ENCODE results near the gene APOOL.

Gene APOOL

DNA sequence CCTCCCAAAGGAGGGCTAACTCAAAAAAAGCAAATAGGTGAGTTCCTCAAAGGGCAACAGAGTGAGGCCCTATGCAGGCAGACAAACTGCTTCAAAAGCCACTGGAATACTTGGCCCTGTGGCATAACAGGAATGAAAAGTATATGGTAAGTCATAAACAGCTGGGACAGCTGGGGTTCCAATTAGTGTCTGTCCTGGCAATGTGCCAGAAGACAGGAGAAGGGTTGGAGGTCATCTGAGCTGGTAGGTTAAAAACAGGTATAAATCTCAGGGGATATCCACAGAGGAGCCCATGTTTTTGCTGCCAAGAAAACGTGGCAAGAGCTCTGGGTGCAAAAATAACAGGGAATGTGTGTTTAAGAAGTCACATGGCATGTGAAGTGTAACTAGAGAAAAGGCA lies 111.6 kb downstream of the APOOL start:
- 50% methylated on average over 1 of the region's 1 CpG; no CpG with 5 or more reads in 1 of the 2 experiments for WGBS, 2 experiments (ENCODE audit: insufficient coverage in 2 of 2)
- Histone ChIP-seq H3K9me3 (ENCODE audit: control insufficient read depth, low read length) (no peaks in the 10 kb centered on the region), H3K4me1 (ENCODE audit: control insufficient read depth, insufficient read depth, low read length, poor library complexity, severe bottlenecking) (no peaks in the 10 kb centered on the region), H3K36me3 (ENCODE audit: control insufficient read depth, insufficient read depth, low read length) (no peaks in the 10 kb centered on the region), H3K27ac (ENCODE audit: low read depth, low read length, severe bottlenecking) (no peak overlapping the region), H3K4me3 (ENCODE audit: extremely low read depth, insufficient read depth, low read length, poor library complexity, severe bottlenecking) (no peak overlapping the region)

DNA sequence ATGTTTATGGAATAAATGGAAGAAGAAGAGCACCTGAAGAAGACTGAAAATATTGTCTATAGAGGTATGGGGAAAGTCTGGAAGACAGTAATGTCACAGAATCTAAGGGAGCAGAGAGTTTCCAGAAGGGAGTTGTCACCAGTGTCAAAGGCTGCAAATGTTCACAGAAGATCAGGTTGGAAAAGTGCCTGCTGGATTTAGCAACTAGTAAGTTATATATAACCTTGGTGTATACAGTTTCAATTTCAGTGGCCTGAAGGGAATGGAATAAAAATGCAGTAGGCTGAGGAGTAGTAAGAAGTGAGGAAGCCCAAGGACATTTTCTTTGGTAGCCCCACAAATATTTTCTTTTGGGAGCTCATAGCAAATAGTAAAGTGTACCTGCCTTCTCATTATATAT lies 132.7 kb downstream of the APOOL start:
- Histone ChIP-seq H3K9me3 (ENCODE audit: control insufficient read depth, low read length) (no peaks in the 10 kb centered on the region), H3K27ac (ENCODE audit: low read depth, low read length, severe bottlenecking) (no peak overlapping the region), H3K36me3 (ENCODE audit: control insufficient read depth, insufficient read depth, low read length) (no peaks in the 10 kb centered on the region), H3K4me3 (ENCODE audit: extremely low read depth, insufficient read depth, low read length, poor library complexity, severe bottlenecking) (no peak overlapping the region), H3K4me1 (ENCODE audit: control insufficient read depth, insufficient read depth, low read length, poor library complexity, severe bottlenecking) (no peaks in the 10 kb centered on the region)

DNA sequence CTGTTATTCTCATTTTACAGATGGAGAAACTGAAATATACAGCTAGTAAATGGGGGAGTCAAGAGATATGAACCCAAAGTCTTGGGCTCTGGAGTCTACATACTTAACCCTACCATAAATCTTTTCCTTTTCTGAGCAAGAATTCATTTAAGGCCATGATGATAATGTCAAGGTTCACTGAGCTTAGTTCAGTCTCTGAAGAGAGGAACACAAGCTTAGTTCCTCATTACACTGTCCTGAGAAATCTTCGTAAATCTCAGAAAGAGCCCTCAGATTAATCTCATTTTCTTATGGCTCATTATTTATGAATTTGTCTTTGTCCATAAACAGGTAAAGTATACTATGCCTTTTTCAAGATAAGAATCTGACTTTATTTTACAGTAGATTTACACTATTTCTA lies 135.7 kb downstream of the APOOL start:
- H3K27ac ChIP-seq (ENCODE audit: low read depth, low read length, severe bottlenecking), result no peak overlapping the region
- no peaks in the 10 kb centered on the region for H3K4me1 ChIP-seq (ENCODE audit: control insufficient read depth, insufficient read depth, low read length, poor library complexity, severe bottlenecking)
- WGBS, 2 experiments (ENCODE audit: insufficient coverage in 2 of 2), result no CpG with 5 or more reads among the region's 1 CpG
- no peaks in the 10 kb centered on the region for H3K9me3 ChIP-seq (ENCODE audit: control insufficient read depth, low read length)
- no peak overlapping the region for H3K4me3 ChIP-seq (ENCODE audit: extremely low read depth, insufficient read depth, low read length, poor library complexity, severe bottlenecking)
- H3K36me3 ChIP-seq (ENCODE audit: control insufficient read depth, insufficient read depth, low read length), result no peaks in the 10 kb centered on the region

DNA sequence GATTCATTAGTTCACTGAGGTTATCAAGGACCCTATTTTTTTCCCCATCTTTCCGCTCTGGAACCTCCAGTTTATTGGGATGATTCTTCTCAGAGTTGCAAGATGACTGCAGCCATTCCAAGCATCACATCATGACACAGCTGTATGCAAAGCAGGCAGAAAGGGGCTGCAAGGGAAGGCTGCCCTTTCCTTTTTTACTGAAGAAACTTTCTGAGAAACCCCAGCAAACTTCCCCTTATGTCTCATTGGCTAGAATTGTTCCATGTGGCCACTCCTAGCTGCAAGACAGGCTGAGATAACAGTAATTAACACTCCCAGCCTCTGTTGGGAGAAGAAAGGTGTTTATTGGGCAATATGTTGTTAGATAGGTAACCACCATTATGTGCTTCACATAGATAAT lies 137.3 kb downstream of the APOOL start:
- H3K9me3 ChIP-seq (ENCODE audit: control insufficient read depth, low read length), result no peaks in the 10 kb centered on the region
- H3K4me1 ChIP-seq (ENCODE audit: control insufficient read depth, insufficient read depth, low read length, poor library complexity, severe bottlenecking), result no peaks in the 10 kb centered on the region
- H3K36me3 ChIP-seq (ENCODE audit: control insufficient read depth, insufficient read depth, low read length), result no peaks in the 10 kb centered on the region
- no CpG with 5 or more reads among the region's 1 CpG for WGBS, 2 experiments (ENCODE audit: insufficient coverage in 2 of 2)
- no peak overlapping the region for H3K27ac ChIP-seq (ENCODE audit: low read depth, low read length, severe bottlenecking)
- no peak overlapping the region for H3K4me3 ChIP-seq (ENCODE audit: extremely low read depth, insufficient read depth, low read length, poor library complexity, severe bottlenecking)

Measured in mesodermal cell (in vitro differentiated cells).